ENCODE results near the gene PARD6B. TPM values are rescaled to one million over a fixed set of nuclear protein-coding genes. Genes with fewer than 3 reads are reported as not detected.
"Not testable (repeated sequence)": the region's sequence is repeated elsewhere in the genome, so short reads cannot be mapped to it uniquely, and the experiment has no call there.

Gene PARD6B
- total RNA-seq, 1 experiment from 2014 or later: 5.9 TPM

GRCh38 chr20:50758469-50758868 lies 27.1 kb downstream of the PARD6B start:
- in situ Hi-C loops (cut with HindIII; ENCODE audit: low pct_unique_long_range_greater_than_20kb, low sequenced_read_pairs): no loop called here
- no peak for DNase-seq (ENCODE audit: low read depth, low spot score)

- no peak for DNase-seq (ENCODE audit: low read depth, low spot score)
- in situ Hi-C loops (cut with HindIII; ENCODE audit: low pct_unique_long_range_greater_than_20kb, low sequenced_read_pairs): no loop called here
Measured at GRCh38 chr20:50758992-50759391, 27.6 kb downstream of the PARD6B start.

- DNase-seq (ENCODE audit: low read depth, low spot score): no peak
- in situ Hi-C loops (cut with HindIII; ENCODE audit: low pct_unique_long_range_greater_than_20kb, low sequenced_read_pairs): no loop called here
Measured at GRCh38 chr20:50759678-50760077, 28.3 kb downstream of the PARD6B start.

GRCh38 chr20:50762045-50762422 lies 30.7 kb downstream of the PARD6B start:
- DNase-seq (ENCODE audit: low read depth, low spot score): no peak
- in situ Hi-C loops (cut with HindIII; ENCODE audit: low pct_unique_long_range_greater_than_20kb, low sequenced_read_pairs): no loop called here

- in situ Hi-C loops (cut with HindIII; ENCODE audit: low pct_unique_long_range_greater_than_20kb, low sequenced_read_pairs): no loop called here
- DNase-seq (ENCODE audit: low read depth, low spot score): no peak
Measured at GRCh38 chr20:50762435-50763220, 31.2 kb downstream of the PARD6B start.

GRCh38 chr20:50763550-50764458 lies 32.4 kb downstream of the PARD6B start:
- in situ Hi-C loops (cut with HindIII; ENCODE audit: low pct_unique_long_range_greater_than_20kb, low sequenced_read_pairs); DNase-seq (ENCODE audit: low read depth, low spot score): not testable (repeated sequence)

GRCh38 chr20:50765251-50765650 lies 33.9 kb downstream of the PARD6B start:
- in situ Hi-C loops (cut with HindIII; ENCODE audit: low pct_unique_long_range_greater_than_20kb, low sequenced_read_pairs); DNase-seq (ENCODE audit: low read depth, low spot score): not testable (repeated sequence)

GRCh38 chr20:50765674-50766073 lies 34.3 kb downstream of the PARD6B start:
- in situ Hi-C loops (cut with HindIII; ENCODE audit: low pct_unique_long_range_greater_than_20kb, low sequenced_read_pairs): no loop called here

GRCh38 chr20:50766955-50767809 lies 35.8 kb downstream of the PARD6B start:
- DNase-seq (ENCODE audit: low read depth, low spot score); in situ Hi-C loops (cut with HindIII; ENCODE audit: low pct_unique_long_range_greater_than_20kb, low sequenced_read_pairs): not testable (repeated sequence)

More at GRCh38 chr20:50765674-50766073, 34.3 kb downstream of the PARD6B start:
- no peak for DNase-seq (ENCODE audit: low read depth, low spot score)

GRCh38 chr20:50768991-50769390 lies 37.6 kb downstream of the PARD6B start:
- in situ Hi-C loops (cut with HindIII; ENCODE audit: low pct_unique_long_range_greater_than_20kb, low sequenced_read_pairs); DNase-seq (ENCODE audit: low read depth, low spot score): not testable (repeated sequence)

GRCh38 chr20:50769551-50770085 lies 38.2 kb downstream of the PARD6B start:
- DNase-seq (ENCODE audit: low read depth, low spot score); in situ Hi-C loops (cut with HindIII; ENCODE audit: low pct_unique_long_range_greater_than_20kb, low sequenced_read_pairs): not testable (repeated sequence)

- DNase-seq (ENCODE audit: low read depth, low spot score); in situ Hi-C loops (cut with HindIII; ENCODE audit: low pct_unique_long_range_greater_than_20kb, low sequenced_read_pairs): not testable (repeated sequence)
Measured at GRCh38 chr20:50771419-50772080, 40.2 kb downstream of the PARD6B start.

- in situ Hi-C loops (cut with HindIII; ENCODE audit: low pct_unique_long_range_greater_than_20kb, low sequenced_read_pairs): no loop called here
- DNase-seq (ENCODE audit: low read depth, low spot score): no peak
Measured at GRCh38 chr20:50772420-50773185, 41.2 kb downstream of the PARD6B start.

GRCh38 chr20:50774515-50774914 lies 43.1 kb downstream of the PARD6B start:
- no peak for DNase-seq (ENCODE audit: low read depth, low spot score)
- in situ Hi-C loops (cut with HindIII; ENCODE audit: low pct_unique_long_range_greater_than_20kb, low sequenced_read_pairs): no loop called here

- in situ Hi-C loops (cut with HindIII; ENCODE audit: low pct_unique_long_range_greater_than_20kb, low sequenced_read_pairs): no loop called here
- DNase-seq (ENCODE audit: low read depth, low spot score): no peak
Measured at GRCh38 chr20:50776122-50776817, 44.9 kb downstream of the PARD6B start.

- no peak for DNase-seq (ENCODE audit: low read depth, low spot score)
- in situ Hi-C loops (cut with HindIII; ENCODE audit: low pct_unique_long_range_greater_than_20kb, low sequenced_read_pairs): no loop called here
Measured at GRCh38 chr20:50777373-50777772, 46.0 kb downstream of the PARD6B start.
